Skeletal muscle tissue (tissue), 4 donors: ENCODE data around the gene DYSF. TPM values are rescaled to one million over a fixed set of nuclear protein-coding genes. Genes with fewer than 3 reads are reported as not detected.
A peak's percentile ranks its signal among the peaks of the same experiment; 100 is the strongest.

Experiments
- H3K27ac ChIP-seq: one replicate; pipeline ENCODE4 v1.7.0; 2013; ENCODE audit warnings: mild to moderate bottlenecking, low read depth, low read length, inconsistent platforms
- H3K27me3 ChIP-seq, 3 donors: one replicate each; pipeline ENCODE4 v1.7.0; 2013; ENCODE audit warnings: low read length in 3 of 3; ENCODE audit not compliant: control insufficient read depth in 3 of 3, insufficient read depth in 3 of 3
- H3K36me3 ChIP-seq, 3 donors: one replicate each; pipeline ENCODE4 v1.7.0; 2013; ENCODE audit warnings: low read length in 3 of 3; ENCODE audit not compliant: control insufficient read depth in 3 of 3, insufficient read depth in 3 of 3
- H3K4me1 ChIP-seq, 3 donors: one replicate each; pipeline ENCODE4 v1.7.0; 2013; ENCODE audit warnings: low read length in 3 of 3, mild to moderate bottlenecking in 3 of 3; ENCODE audit not compliant: control insufficient read depth in 3 of 3, insufficient read depth in 3 of 3
- H3K4me3 ChIP-seq, 3 donors: one replicate each; pipeline ENCODE4 v1.7.0; 2013; ENCODE audit warnings: low read length in 3 of 3
- H3K9ac ChIP-seq, 3 donors: one replicate each; pipeline ENCODE4 v1.7.0; 2013; ENCODE audit warnings: low read length in 3 of 3, mild to moderate bottlenecking in 3 of 3, moderate library complexity in 2 of 3, low read depth in 1 of 3
- H3K9me3 ChIP-seq, 3 donors: one replicate each; pipeline ENCODE4 v1.7.0; 2013; ENCODE audit warnings: low read length in 3 of 3; ENCODE audit not compliant: control insufficient read depth in 3 of 3
- total RNA-seq: library from RNA; depleted of rRNA; stranded (reverse); fragments of >200 nt; gene quantifications from one replicate; pipeline ENCODE4 v1.2.3, GENCODE V29; 2014
- donor health status: Osteomylitis.

DYSF gene
- total RNA-seq, 1 donor from 2014 or later: 88.7 TPM

DNA sequence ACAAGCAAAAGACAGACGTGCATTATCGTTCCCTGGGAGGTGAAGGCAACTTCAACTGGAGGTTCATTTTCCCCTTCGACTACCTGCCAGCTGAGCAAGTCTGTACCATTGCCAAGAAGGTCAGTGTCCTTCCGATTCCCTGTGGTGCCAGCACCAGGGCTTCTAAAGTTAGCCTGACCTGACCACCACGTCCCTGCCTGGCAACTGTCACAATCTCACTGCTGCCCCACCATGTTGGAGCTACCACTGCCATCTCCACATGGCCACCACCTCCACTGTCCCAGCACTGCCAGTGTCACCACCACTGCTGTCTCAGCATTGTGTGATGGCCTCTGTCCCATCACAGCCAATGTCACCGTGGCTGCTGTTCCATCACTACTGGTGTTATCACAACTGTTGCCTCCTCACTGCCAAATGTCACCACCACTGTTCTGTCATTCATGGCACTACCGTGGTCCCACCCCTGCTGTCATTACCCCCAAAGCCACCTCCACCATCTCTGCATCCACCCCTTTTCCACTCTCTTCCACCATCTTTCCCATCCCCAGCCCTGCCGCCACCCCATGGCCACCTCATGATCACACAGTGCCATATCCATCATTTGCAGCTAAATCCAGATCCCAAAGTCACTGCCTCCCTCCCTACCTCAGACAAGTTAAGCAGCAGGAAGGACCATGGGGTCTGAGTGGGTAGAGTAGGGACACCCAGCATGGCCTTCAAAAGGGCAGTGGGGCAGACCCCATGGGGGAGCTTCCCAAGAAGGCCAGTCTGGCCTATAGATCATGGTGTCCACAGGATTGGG, 216.5 kb downstream of the DYSF start:
- peaks cover 10 to 42% (median 27%) of the 10 kb centered on the region in 3 donors for H3K4me1 ChIP-seq
- H3K4me3 ChIP-seq: no peak overlapping the region
- peak overlapping the region in 1 of 3 donors; percentile 51 for H3K9ac ChIP-seq
- H3K27me3 ChIP-seq: no peaks in the 10 kb centered on the region
- H3K9me3 ChIP-seq: no peaks in the 10 kb centered on the region
- peaks cover 58 to 75% (median 63%) of the 10 kb centered on the region in 3 donors for H3K36me3 ChIP-seq
- peak overlapping the region; percentile 43 for H3K27ac ChIP-seq

- no peak overlapping the region for H3K27ac ChIP-seq
- no peaks in the 10 kb centered on the region for H3K9me3 ChIP-seq
- H3K36me3 ChIP-seq: peaks cover 52 to 73% (median 60%) of the 10 kb centered on the region in 3 donors
- no peaks in the 10 kb centered on the region for H3K27me3 ChIP-seq
- H3K4me3 ChIP-seq: no peak overlapping the region
- peaks cover 10 to 38% (median 24%) of the 10 kb centered on the region in 3 donors for H3K4me1 ChIP-seq
- H3K9ac ChIP-seq: peak overlapping the region in 1 of 3 donors; percentile 1
Measured at GRCh38 chr2:71670430-71670795, 217.1 kb downstream of the DYSF start.

DNA sequence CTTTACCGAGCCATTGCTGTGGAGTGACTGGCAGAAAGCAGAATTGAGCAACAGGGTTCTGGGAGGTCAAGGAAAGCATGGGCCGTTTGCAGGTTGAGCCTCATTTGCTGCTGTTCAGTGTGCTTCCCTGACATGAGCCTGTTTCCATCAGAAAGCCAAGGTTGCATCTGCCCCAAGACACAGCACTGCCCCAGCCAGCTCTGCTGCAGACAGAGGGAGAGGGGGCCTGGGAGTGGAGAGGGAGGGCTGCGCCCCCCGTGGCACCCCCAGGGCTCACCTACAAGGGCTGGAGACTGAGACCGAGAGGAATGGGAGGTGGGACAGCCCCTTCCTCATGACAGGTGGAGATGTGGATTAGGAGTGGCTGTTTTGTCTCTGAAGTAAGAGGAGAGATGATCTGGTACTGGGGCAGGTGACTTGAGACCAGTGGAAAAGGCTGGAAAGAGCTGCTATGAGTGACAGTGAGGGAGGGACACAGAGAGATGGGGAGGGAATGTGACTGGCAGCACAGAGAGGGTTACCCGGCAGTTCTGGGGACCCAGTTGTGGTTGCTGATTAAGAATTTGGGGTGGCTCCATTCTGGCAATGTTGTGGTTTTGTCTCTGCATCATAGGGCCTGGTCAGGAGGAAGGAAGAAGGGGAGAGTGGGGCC, 218.0 kb downstream of the DYSF start:
- no peaks in the 10 kb centered on the region for H3K27me3 ChIP-seq
- no peak overlapping the region for H3K4me3 ChIP-seq
- peaks cover 10 to 31% (median 17%) of the 10 kb centered on the region in 3 donors for H3K4me1 ChIP-seq
- no peak overlapping the region for H3K27ac ChIP-seq
- H3K36me3 ChIP-seq: peaks cover 47 to 66% (median 55%) of the 10 kb centered on the region in 3 donors
- no peaks in the 10 kb centered on the region for H3K9me3 ChIP-seq
- H3K9ac ChIP-seq: no peak overlapping the region

GRCh38 chr2:71671895-71672825, 218.8 kb downstream of the DYSF start:
- Histone ChIP-seq H3K4me3 (no peak overlapping the region), H3K27ac (no peak overlapping the region), H3K9ac (no peak overlapping the region), H3K36me3 (peaks cover 43 to 63% (median 48%) of the 10 kb centered on the region in 3 donors), H3K27me3 (no peaks in the 10 kb centered on the region), H3K4me1 (peaks cover 10 to 28% (median 15%) of the 10 kb centered on the region in 3 donors), H3K9me3 (no peaks in the 10 kb centered on the region)

GRCh38 chr2:71672826-71673795, 219.8 kb downstream of the DYSF start:
- Histone ChIP-seq H3K9ac (no peak overlapping the region), H3K27ac (no peak overlapping the region), H3K4me3 (no peak overlapping the region), H3K36me3 (peaks cover 35 to 55% (median 40%) of the 10 kb centered on the region in 3 donors), H3K9me3 (no peaks in the 10 kb centered on the region), H3K4me1 (peaks cover 10 to 19% (median 15%) of the 10 kb centered on the region in 3 donors), H3K27me3 (no peaks in the 10 kb centered on the region)

DNA sequence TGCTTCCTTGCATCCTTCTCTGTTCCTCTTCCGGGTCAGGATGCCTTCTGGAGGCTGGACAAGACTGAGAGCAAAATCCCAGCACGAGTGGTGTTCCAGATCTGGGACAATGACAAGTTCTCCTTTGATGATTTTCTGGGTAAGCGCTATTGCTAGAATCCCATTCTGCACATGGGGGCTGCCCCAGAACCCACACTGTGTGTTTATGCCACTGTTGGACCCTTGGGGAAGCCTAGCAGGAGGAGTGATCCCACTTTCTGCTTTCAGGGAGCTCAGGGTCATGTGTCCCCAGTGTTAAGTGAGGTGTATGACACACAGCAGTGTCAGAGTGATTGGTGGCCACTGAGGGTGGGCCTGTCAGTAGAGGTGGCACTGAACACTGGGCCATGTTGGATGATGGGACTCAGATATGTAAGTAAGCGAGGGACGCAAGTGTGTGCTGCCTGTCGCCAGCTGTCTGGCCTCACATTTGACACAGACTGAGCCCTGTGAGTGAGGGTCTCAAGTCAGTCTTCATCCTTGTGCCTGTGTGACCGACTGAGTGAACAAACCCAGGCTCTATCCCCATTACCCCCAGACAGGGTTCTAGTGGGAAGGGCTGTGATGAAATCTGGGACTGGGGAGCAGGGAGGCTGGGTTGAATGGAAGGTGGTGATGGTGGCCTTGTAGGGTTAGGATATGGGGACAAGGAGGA, 220.9 kb downstream of the DYSF start:
- Histone ChIP-seq H3K27me3 (no peaks in the 10 kb centered on the region), H3K4me1 (peaks cover under 1 to 11% (median 7%) of the 10 kb centered on the region in 3 donors), H3K9me3 (no peaks in the 10 kb centered on the region), H3K36me3 (peaks cover 33 to 50% (median 43%) of the 10 kb centered on the region in 3 donors), H3K4me3 (no peak overlapping the region), H3K9ac (no peak overlapping the region), H3K27ac (no peak overlapping the region)

- no peaks in the 10 kb centered on the region for H3K9me3 ChIP-seq
- H3K27me3 ChIP-seq: no peaks in the 10 kb centered on the region
- H3K27ac ChIP-seq: no peak overlapping the region
- H3K36me3 ChIP-seq: peaks cover 24 to 47% (median 40%) of the 10 kb centered on the region in 3 donors
- no peak overlapping the region for H3K4me3 ChIP-seq
- peaks cover 0 to under 1% (median 0%) of the 10 kb centered on the region in 3 donors for H3K4me1 ChIP-seq
- no peak overlapping the region for H3K9ac ChIP-seq
Measured at GRCh38 chr2:71675296-71675695, 221.9 kb downstream of the DYSF start.

DNA sequence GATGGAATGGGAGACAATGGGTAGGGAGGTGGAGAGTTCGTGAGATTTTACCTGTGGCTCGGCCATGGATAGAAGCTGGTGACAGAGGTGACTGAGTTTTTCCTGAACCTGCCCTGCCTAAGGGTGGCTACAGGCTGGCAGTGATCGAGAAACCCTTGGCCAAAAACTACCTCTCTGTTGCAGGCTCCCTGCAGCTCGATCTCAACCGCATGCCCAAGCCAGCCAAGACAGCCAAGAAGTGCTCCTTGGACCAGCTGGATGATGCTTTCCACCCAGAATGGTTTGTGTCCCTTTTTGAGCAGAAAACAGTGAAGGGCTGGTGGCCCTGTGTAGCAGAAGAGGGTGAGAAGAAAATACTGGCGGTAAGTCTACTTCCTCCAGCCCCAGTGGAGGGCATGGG, 225.5 kb downstream of the DYSF start:
- Histone ChIP-seq H3K9me3 (no peaks in the 10 kb centered on the region), H3K36me3 (peaks cover 34 to 55% (median 46%) of the 10 kb centered on the region in 3 donors), H3K27me3 (no peaks in the 10 kb centered on the region), H3K4me3 (no peak overlapping the region), H3K27ac (no peak overlapping the region), H3K9ac (no peak overlapping the region), H3K4me1 (peaks cover 11 to 29% (median 11%) of the 10 kb centered on the region in 3 donors)
